Transverse colon (tissue), 4 donors: ENCODE results near the gene JMJD6. TPM values are rescaled to one million over a fixed set of nuclear protein-coding genes. Genes with fewer than 3 reads are reported as not detected.
A peak's percentile ranks its signal among the peaks of the same experiment; 100 is the strongest.

ENCODE experiments used
- DNase-seq: peaks from one replicate; pipeline ENCODE4 v3.0.0-alpha.2; 2019
- H3K27ac ChIP-seq, 4 donors: fragments of 200-600 bp; sonication (generic); 2 replicates each; pipeline ENCODE4 v1.5.1; 2016 to 2018; ENCODE audit warnings: inconsistent platforms in 4 of 4
- H3K27me3 ChIP-seq: fragments of 200-600 bp; sonication (generic); 2 replicates; pipeline ENCODE4 v1.5.1; 2017; ENCODE audit warnings: inconsistent platforms
- H3K36me3 ChIP-seq, 4 donors: fragments of 200-600 bp; sonication (generic); 2 replicates each; pipeline ENCODE4 v1.5.1; 2017 to 2019; ENCODE audit warnings: inconsistent platforms in 4 of 4
- H3K4me1 ChIP-seq, 4 donors: fragments of 200-600 bp; sonication (generic); 2 replicates each; pipeline ENCODE4 v1.5.1; 2017 to 2020; ENCODE audit warnings: inconsistent platforms in 4 of 4
- H3K4me3 ChIP-seq, 4 donors: fragments of 200-600 bp; sonication (generic); 1 replicate in 1 of 4; 2 replicates in 3 of 4; pipeline versions ENCODE4 v1.5.1 to v1.6.1; 2017 to 2019; ENCODE audit warnings: inconsistent platforms in 4 of 4
- H3K9me3 ChIP-seq, 2 donors: fragments of 200-600 bp; sonication (generic); 2 replicates each; pipeline ENCODE4 v1.5.1; 2017 to 2019; ENCODE audit warnings: inconsistent platforms in 2 of 2
- EP300 ChIP-seq: sonication (generic); formaldehyde crosslinking; IDR thresholded peaks from one replicate; pipeline ENCODE4 v1.6.1; 2017; ENCODE audit warnings: antibody characterized with exemption, low read depth
- POLR2A ChIP-seq: fragments of 450-650 bp; IDR thresholded peaks from one replicate; pipeline ENCODE4 v1.6.1; 2016; ENCODE audit warnings: antibody characterized with exemption, mild to moderate bottlenecking, moderate library complexity
- POLR2AphosphoS5 ChIP-seq, 3 donors: sonication (generic); formaldehyde crosslinking; IDR thresholded peaks; one replicate each; pipeline ENCODE4 v1.6.1; 2016; ENCODE audit warnings: antibody characterized with exemption in 3 of 3
- WGBS, 2 donors: methylation state at CpG; one replicate each; pipeline ENCODE4 v1.1.5; 2018; ENCODE audit warnings: low coverage in 1 of 2; 5-methylcytosine and 5-hydroxymethylcytosine counted together
- in situ Hi-C, 4 donors: fragments of 200-750 bp; cut with MboI; loops; one replicate each; pipeline versions ENCODE4 v1.15.0 to v1.15.1; 2017; ENCODE audit warnings: low sequenced_read_pairs in 3 of 4, low pct_ligation_motif_present in 1 of 4, low pct_unique_long_range_greater_than_20kb in 1 of 4
- intact Hi-C: fragments of 100-400 bp; cut with DNase I; formaldehyde crosslinking; loops from one replicate; pipeline ENCODE4 v1.15.1; 2023; ENCODE audit warnings: low total_unique reads
- total RNA-seq, 4 donors: library from RNA; depleted of rRNA; stranded (reverse); fragments of >200 nt; gene quantifications; one replicate each; pipeline ENCODE4 v1.1.0, GENCODE V29; 2016
- TF ChIP-seq, protein P1 (sequence below), 5 experiments: fragments of 200-600 bp in 3 of 5; fragments of 450-650 bp in 2 of 5; sonication (generic) in 3 of 5; IDR thresholded peaks; 1 replicate in 2 of 5; 2 replicates in 3 of 5; pipeline ENCODE4 v1.5.1; 2016 to 2017; ENCODE audit warnings: antibody characterized with exemption in 5 of 5, inconsistent platforms in 3 of 5, mild to moderate bottlenecking in 2 of 5, moderate library complexity in 1 of 5

The JMJD6 gene
- total RNA-seq, 4 donors from 2014 or later = 25.4 to 58.4 (median 26.9) TPM

DNA sequence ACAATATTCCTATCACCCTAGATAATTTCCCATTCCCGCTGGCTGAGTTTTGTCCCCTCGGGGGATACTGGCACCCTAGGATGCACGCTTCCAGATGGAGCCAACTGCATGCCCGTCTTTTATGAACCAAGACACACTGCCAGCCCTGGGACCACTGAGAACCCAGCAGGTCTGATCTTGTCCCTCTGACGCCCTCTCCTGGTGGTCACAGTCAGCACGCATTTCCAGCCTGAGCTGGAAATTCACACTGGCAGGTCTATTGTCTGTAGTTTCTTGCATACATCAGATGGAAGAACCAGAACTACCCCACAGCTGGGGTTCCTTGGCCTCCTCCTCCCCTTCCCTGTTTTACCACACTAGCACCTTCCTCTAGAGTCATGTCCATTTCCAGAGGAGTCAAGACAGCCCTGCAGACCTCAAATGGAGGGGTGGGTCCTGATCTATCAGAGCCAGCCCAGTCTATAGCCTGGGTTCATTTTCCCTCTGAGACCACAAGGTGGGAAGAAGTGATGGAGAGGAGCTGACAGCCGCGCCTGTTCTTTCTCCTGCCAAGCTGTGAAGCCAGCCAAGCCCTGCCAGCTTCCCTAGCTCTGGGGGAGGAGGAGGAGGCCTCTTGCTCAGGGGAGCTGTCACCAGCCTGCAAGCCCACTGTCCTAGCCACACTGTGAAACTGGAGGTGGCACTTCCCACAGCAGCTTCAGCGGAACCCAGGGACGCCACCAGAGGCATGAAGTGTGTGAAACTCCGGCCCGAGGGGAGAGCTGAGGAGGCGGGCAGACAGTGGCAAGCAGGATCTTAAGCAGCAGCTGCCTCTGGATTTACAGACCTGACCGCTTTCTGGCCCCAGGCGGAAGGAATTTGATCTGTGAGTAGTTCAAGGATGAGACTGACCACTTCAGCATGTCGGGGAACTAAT lies 44.9 kb downstream of the JMJD6 start:
- 32 to 52% methylated on average over 3 to 16 of the region's 16 CpGs for WGBS, 2 donors
- Histone ChIP-seq H3K4me3 (no peak overlapping the region), H3K36me3 (no peaks in the 10 kb centered on the region), H3K27me3 (no peaks in the 10 kb centered on the region), H3K9me3 (no peaks in the 10 kb centered on the region), H3K4me1 (peaks cover 12 to 52% (median 36%) of the 10 kb centered on the region in 4 donors), H3K27ac (peak overlapping the region; percentile 17 to 89 (median 71))
- in situ Hi-C loops = no loop called here
- no peak for TF ChIP-seq POLR2AphosphoS5 (IDR thresholded peaks at IDR 0.05)
- TF ChIP-seq, protein P1, sequence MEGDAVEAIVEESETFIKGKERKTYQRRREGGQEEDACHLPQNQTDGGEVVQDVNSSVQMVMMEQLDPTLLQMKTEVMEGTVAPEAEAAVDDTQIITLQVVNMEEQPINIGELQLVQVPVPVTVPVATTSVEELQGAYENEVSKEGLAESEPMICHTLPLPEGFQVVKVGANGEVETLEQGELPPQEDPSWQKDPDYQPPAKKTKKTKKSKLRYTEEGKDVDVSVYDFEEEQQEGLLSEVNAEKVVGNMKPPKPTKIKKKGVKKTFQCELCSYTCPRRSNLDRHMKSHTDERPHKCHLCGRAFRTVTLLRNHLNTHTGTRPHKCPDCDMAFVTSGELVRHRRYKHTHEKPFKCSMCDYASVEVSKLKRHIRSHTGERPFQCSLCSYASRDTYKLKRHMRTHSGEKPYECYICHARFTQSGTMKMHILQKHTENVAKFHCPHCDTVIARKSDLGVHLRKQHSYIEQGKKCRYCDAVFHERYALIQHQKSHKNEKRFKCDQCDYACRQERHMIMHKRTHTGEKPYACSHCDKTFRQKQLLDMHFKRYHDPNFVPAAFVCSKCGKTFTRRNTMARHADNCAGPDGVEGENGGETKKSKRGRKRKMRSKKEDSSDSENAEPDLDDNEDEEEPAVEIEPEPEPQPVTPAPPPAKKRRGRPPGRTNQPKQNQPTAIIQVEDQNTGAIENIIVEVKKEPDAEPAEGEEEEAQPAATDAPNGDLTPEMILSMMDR (IDR thresholded peaks at IDR 0.05) = peak; percentile 72 to 88 (median 79)
- peak; percentile 84 for DNase-seq
- intact Hi-C loops = loop anchor here (5.0 kb wide), 1 partner anchor 36 kb away; no protein-coding TSS in a partner anchor

DNA sequence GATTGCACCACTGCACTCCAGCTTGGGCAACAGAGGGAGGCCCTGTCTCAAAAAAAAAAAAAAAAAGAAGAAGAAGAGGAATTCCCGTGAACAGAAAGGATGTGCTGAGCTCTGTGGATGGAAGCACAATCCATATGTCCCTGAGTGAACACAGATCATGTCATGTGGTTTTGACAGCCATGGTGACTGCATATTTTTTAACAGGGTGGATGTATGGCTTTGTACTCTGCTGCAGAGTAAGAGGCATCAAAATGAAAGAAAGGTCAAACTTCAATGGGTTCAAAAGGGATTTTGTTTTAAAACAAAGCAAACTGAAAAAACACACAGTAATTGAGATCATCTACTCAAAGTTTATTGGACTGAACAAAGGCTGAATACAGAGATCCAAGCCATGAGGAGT lies 47.2 kb downstream of the JMJD6 start:
- no peaks in the 10 kb centered on the region for H3K36me3 ChIP-seq
- H3K4me1 ChIP-seq = peaks cover 11 to 45% (median 30%) of the 10 kb centered on the region in 4 donors
- H3K27me3 ChIP-seq = no peaks in the 10 kb centered on the region
- intact Hi-C loops (no loop called here), in situ Hi-C loops (no loop called here)
- TF ChIP-seq POLR2AphosphoS5 (IDR thresholded peaks at IDR 0.05) = no peak
- TF ChIP-seq EP300 = no peak
- no peak for TF ChIP-seq POLR2A
- TF ChIP-seq, protein P1 (IDR thresholded peaks at IDR 0.05) = no peak
- H3K27ac ChIP-seq = peak overlapping the region; percentile 56 to 78 (median 66)
- no peak overlapping the region for H3K4me3 ChIP-seq
- WGBS, 2 donors = 56 to 61% methylated on average over 1 of the region's 1 CpG
- no peak for DNase-seq
- no peaks in the 10 kb centered on the region for H3K9me3 ChIP-seq

DNA sequence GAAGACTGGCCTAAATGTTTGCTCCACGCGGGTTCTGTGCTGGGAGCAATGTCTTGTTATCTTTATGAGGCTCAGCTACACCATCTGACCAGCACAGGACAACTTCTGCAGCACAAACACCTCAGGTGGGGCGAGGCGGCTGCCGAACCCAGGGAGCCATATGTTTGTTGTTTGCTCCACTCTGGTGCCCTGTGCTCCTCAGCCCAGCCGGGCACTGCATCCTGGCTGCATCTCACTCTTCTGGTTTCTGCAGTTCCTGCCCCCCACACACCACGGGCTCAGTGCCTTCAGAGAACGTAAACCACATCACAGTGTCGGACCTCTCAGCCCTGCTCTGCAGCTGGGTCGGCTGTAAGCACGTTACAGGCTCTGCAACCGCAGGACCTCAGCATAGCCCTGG lies 48.1 kb downstream of the JMJD6 start:
- intact Hi-C loops (no loop called here), in situ Hi-C loops (no loop called here)
- Histone ChIP-seq H3K27ac (peak overlapping the region; percentile 56 to 78 (median 66)), H3K4me1 (peaks cover 14 to 46% (median 33%) of the 10 kb centered on the region in 4 donors), H3K36me3 (no peaks in the 10 kb centered on the region), H3K4me3 (no peak overlapping the region), H3K9me3 (no peaks in the 10 kb centered on the region), H3K27me3 (no peaks in the 10 kb centered on the region)
- TF ChIP-seq EP300 (no peak), POLR2AphosphoS5 (IDR thresholded peaks at IDR 0.05) (peak; percentile 24 to 41 (median 38)), POLR2A (no peak)
- TF ChIP-seq, protein P1 (IDR thresholded peaks at IDR 0.05) = no peak
- 48% methylated on average over 12 of the region's 12 CpGs; no CpG with 5 or more reads in 1 of the 2 donors for WGBS, 2 donors
- peak; percentile 67 for DNase-seq

DNA sequence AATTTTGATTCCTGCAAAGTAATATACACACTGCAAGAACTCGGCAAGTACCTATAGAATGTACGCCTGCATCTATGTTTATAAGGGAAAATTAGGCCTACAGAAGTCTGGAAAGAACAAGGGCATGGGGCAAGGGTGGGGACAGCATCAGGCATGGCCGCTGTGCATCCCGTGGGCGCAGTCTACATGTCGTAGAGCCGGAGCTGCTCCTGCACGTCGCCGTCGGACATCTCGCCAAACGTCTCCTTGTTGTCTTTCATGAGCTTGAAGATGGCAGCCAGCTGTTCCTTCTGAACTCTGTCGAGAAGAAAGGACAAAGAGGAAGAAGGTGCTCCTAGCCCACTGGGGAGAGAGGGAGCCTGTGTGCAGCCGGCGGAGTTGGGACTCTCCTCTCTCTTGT lies 49.0 kb downstream of the JMJD6 start:
- H3K27ac ChIP-seq = peak overlapping the region; percentile 56 to 78 (median 66)
- 78 to 89% methylated on average over 4 to 16 of the region's 16 CpGs for WGBS, 2 donors
- H3K9me3 ChIP-seq = no peaks in the 10 kb centered on the region
- peaks cover 22 to 49% (median 33%) of the 10 kb centered on the region in 4 donors for H3K4me1 ChIP-seq
- TF ChIP-seq, protein P1 (IDR thresholded peaks at IDR 0.05) = no peak
- TF ChIP-seq POLR2AphosphoS5 (IDR thresholded peaks at IDR 0.05) = no peak
- TF ChIP-seq EP300 = no peak
- no peak for TF ChIP-seq POLR2A
- in situ Hi-C loops = no loop called here
- H3K27me3 ChIP-seq = no peaks in the 10 kb centered on the region
- no peak for DNase-seq
- no peaks in the 10 kb centered on the region for H3K36me3 ChIP-seq
- intact Hi-C loops = no loop called here
- no peak overlapping the region for H3K4me3 ChIP-seq
